ENCODE data around the gene TREML2.

- TF ChIP-seq, protein P1, sequence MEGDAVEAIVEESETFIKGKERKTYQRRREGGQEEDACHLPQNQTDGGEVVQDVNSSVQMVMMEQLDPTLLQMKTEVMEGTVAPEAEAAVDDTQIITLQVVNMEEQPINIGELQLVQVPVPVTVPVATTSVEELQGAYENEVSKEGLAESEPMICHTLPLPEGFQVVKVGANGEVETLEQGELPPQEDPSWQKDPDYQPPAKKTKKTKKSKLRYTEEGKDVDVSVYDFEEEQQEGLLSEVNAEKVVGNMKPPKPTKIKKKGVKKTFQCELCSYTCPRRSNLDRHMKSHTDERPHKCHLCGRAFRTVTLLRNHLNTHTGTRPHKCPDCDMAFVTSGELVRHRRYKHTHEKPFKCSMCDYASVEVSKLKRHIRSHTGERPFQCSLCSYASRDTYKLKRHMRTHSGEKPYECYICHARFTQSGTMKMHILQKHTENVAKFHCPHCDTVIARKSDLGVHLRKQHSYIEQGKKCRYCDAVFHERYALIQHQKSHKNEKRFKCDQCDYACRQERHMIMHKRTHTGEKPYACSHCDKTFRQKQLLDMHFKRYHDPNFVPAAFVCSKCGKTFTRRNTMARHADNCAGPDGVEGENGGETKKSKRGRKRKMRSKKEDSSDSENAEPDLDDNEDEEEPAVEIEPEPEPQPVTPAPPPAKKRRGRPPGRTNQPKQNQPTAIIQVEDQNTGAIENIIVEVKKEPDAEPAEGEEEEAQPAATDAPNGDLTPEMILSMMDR (IDR thresholded peaks at IDR 0.05), result no peak
- no peak for TF ChIP-seq POLR2A (IDR thresholded peaks at IDR 0.05)
Observed at GRCh38 chr6:41187924-41188886, 12.7 kb downstream of the TREML2 start.

Measured in right lobe of liver (tissue), 4 donors.